ENCODE measurements around the gene LSM7. TPM values are rescaled to one million over a fixed set of nuclear protein-coding genes. Genes with fewer than 3 reads are reported as not detected.

The LSM7 gene
- total RNA-seq, 4 donors from 2014 or later, result 76.4 to 113 (median 106) TPM

- Histone ChIP-seq H3K27ac (replicated peaks in 1 of 4) (peak overlapping the region in 1 of 4 donors; percentile 10), H3K36me3 (peaks cover 11 to 70% (median 55%) of the 10 kb centered on the region in 4 donors), H3K27me3 (no peaks in the 10 kb centered on the region), H3K9me3 (no peaks in the 10 kb centered on the region), H3K4me3 (no peak overlapping the region), H3K4me1 (peaks cover 0 to 4% (median 1%) of the 10 kb centered on the region in 4 donors)
- WGBS, result 92% methylated on average over 11 of the region's 17 CpGs
- TF ChIP-seq POLR2A (IDR thresholded peaks at IDR 0.05; ENCODE audit: low read depth), result no peak
- TF ChIP-seq POLR2AphosphoS5 (IDR thresholded peaks at IDR 0.05), result no peak
- no peak for TF ChIP-seq CTCF (IDR thresholded peaks at IDR 0.05)
- no peak for TF ChIP-seq EP300 (IDR thresholded peaks at IDR 0.05)
- no peak for DNase-seq (ENCODE audit: extremely low spot score)
- intact Hi-C loops (cut with DNase I), result no loop called here
Measured at GRCh38 chr19:2345076-2345475, 16.7 kb upstream of the LSM7 start.

- Histone ChIP-seq H3K9me3 (no peaks in the 10 kb centered on the region), H3K36me3 (peaks cover 12 to 77% (median 58%) of the 10 kb centered on the region in 4 donors), H3K4me1 (peaks cover 0 to 4% (median 1%) of the 10 kb centered on the region in 4 donors), H3K27me3 (no peaks in the 10 kb centered on the region), H3K4me3 (no peak overlapping the region), H3K27ac (replicated peaks in 1 of 4) (no peak overlapping the region)
- no peak for DNase-seq (ENCODE audit: extremely low spot score)
- TF ChIP-seq EP300 (IDR thresholded peaks at IDR 0.05) (no peak), CTCF (IDR thresholded peaks at IDR 0.05) (no peak), POLR2AphosphoS5 (IDR thresholded peaks at IDR 0.05) (no peak), POLR2A (IDR thresholded peaks at IDR 0.05; ENCODE audit: low read depth) (no peak)
- 90% methylated on average over 12 of the region's 24 CpGs for WGBS
- intact Hi-C loops (cut with DNase I), result no loop called here
Measured at GRCh38 chr19:2344381-2344870, 16.0 kb upstream of the LSM7 start.

- H3K36me3 ChIP-seq, result peaks cover 7 to 81% (median 60%) of the 10 kb centered on the region in 4 donors
- H3K4me3 ChIP-seq, result no peak overlapping the region
- WGBS, result 92% methylated on average over 11 of the region's 31 CpGs
- no peaks in the 10 kb centered on the region for H3K9me3 ChIP-seq
- peaks cover 0 to 4% (median 1%) of the 10 kb centered on the region in 4 donors for H3K4me1 ChIP-seq
- TF ChIP-seq POLR2A (IDR thresholded peaks at IDR 0.05; ENCODE audit: low read depth) (no peak), CTCF (IDR thresholded peaks at IDR 0.05) (no peak), EP300 (IDR thresholded peaks at IDR 0.05) (no peak), POLR2AphosphoS5 (IDR thresholded peaks at IDR 0.05) (no peak)
- DNase-seq (ENCODE audit: extremely low spot score), result no peak
- intact Hi-C loops (cut with DNase I), result no loop called here
- no peaks in the 10 kb centered on the region for H3K27me3 ChIP-seq
- H3K27ac ChIP-seq (replicated peaks in 1 of 4), result no peak overlapping the region
Measured at GRCh38 chr19:2343289-2343982, 15.1 kb upstream of the LSM7 start.

- WGBS, result 100% methylated on average over 4 of the region's 29 CpGs
- Histone ChIP-seq H3K4me1 (peaks cover 0 to 8% (median 3%) of the 10 kb centered on the region in 4 donors), H3K9me3 (no peaks in the 10 kb centered on the region), H3K27ac (replicated peaks in 1 of 4) (no peak overlapping the region), H3K36me3 (peaks cover 7 to 84% (median 62%) of the 10 kb centered on the region in 4 donors), H3K4me3 (no peak overlapping the region), H3K27me3 (no peaks in the 10 kb centered on the region)
- intact Hi-C loops (cut with DNase I), result no loop called here
- TF ChIP-seq EP300 (IDR thresholded peaks at IDR 0.05), result no peak
- no peak for DNase-seq (ENCODE audit: extremely low spot score)
Measured at GRCh38 chr19:2342656-2343288, 14.4 kb upstream of the LSM7 start.

GRCh38 chr19:2341982-2342381 lies 13.6 kb upstream of the LSM7 start:
- H3K4me3 ChIP-seq, result no peak overlapping the region
- no peak overlapping the region for H3K27ac ChIP-seq (replicated peaks in 1 of 4)
- DNase-seq (ENCODE audit: extremely low spot score), result no peak
- intact Hi-C loops (cut with DNase I), result no loop called here
- H3K36me3 ChIP-seq, result peaks cover 7 to 92% (median 67%) of the 10 kb centered on the region in 4 donors
- TF ChIP-seq POLR2AphosphoS5 (IDR thresholded peaks at IDR 0.05), result no peak
- TF ChIP-seq POLR2A (IDR thresholded peaks at IDR 0.05; ENCODE audit: low read depth), result no peak
- TF ChIP-seq EP300 (IDR thresholded peaks at IDR 0.05), result no peak
- no peak for TF ChIP-seq CTCF (IDR thresholded peaks at IDR 0.05)
- H3K27me3 ChIP-seq, result no peaks in the 10 kb centered on the region
- H3K9me3 ChIP-seq, result no peaks in the 10 kb centered on the region
- 94% methylated on average over 8 of the region's 15 CpGs for WGBS
- H3K4me1 ChIP-seq, result peaks cover 0 to 15% (median 5%) of the 10 kb centered on the region in 4 donors

All from esophagus muscularis mucosa (tissue), 4 donors.